CD4-positive, alpha-beta T cell (primary cell): ENCODE results near the gene RASA3. TPM values are rescaled to one million over a fixed set of nuclear protein-coding genes. Genes with fewer than 3 reads are reported as not detected.

Experiments
- ATAC-seq: fragments of 200-7000 bp; cut with Tn5 transposase; one replicate; pipeline ENCODE4 v1.10.0; 2022; ENCODE audit warnings: mild to moderate bottlenecking; ENCODE audit not compliant: poor library complexity
- CTCF ChIA-PET: fragments of 350-600 bp; sonication (Branson Sonifier 250); formaldehyde crosslinking; loops from one replicate; lab custom pipeline; 2021; ENCODE audit warnings: antibody characterized with exemption, inconsistent platforms; lab: Charles Lee
- POLR2A ChIA-PET: fragments of 350-600 bp; sonication (Branson Sonifier 250); formaldehyde crosslinking; loops from one replicate; lab custom pipeline; 2021; ENCODE audit warnings: antibody characterized with exemption, inconsistent platforms; lab: Charles Lee
- DNase-seq, 14 experiments: peaks; one replicate each; pipeline ENCODE4 v3.0.0-alpha.2; 2013 to 2020; ENCODE audit warnings: mixed read lengths in 2 of 14
- H3K27ac ChIP-seq, 2 donors: one replicate each; pipeline versions ENCODE4 v1.5.1 to v1.7.0; 2013; ENCODE audit warnings: low read length in 2 of 2, low read depth in 1 of 2, mild to moderate bottlenecking in 1 of 2
- H3K27me3 ChIP-seq, 2 experiments: 1 replicate in 1 of 2; 2 replicates in 1 of 2; pipeline versions ENCODE4 v1.6.1 to v1.7.0; 2013; ENCODE audit warnings: low read length in 2 of 2, control low read depth in 1 of 2, mild to moderate bottlenecking in 1 of 2, moderate library complexity in 1 of 2; ENCODE audit not compliant: insufficient read depth in 2 of 2, control insufficient read depth in 1 of 2
- H3K36me3 ChIP-seq: one replicate; pipeline ENCODE4 v1.6.1; 2013; ENCODE audit warnings: low read length, control low read depth; ENCODE audit not compliant: insufficient read depth
- H3K4me1 ChIP-seq: one replicate; pipeline ENCODE4 v1.6.1; 2013; ENCODE audit warnings: low read length, control low read depth; ENCODE audit not compliant: insufficient read depth
- H3K4me3 ChIP-seq: one replicate; pipeline ENCODE4 v1.5.1; 2013; ENCODE audit warnings: mild to moderate bottlenecking, low read length, moderate library complexity
- H3K9me3 ChIP-seq, 2 experiments: 1 replicate in 1 of 2; 2 replicates in 1 of 2; pipeline versions ENCODE4 v1.6.1 to v1.7.0; 2013; ENCODE audit warnings: low read length in 2 of 2, mild to moderate bottlenecking in 2 of 2, control low read depth in 1 of 2, moderate library complexity in 1 of 2; ENCODE audit not compliant: control insufficient read depth in 1 of 2, insufficient read depth in 1 of 2
- H3K27ac Mint-ChIP-seq: one replicate; pipeline ENCODE4 v1.8.0; 2020; ENCODE audit warnings: mixed read lengths
- H3K27me3 Mint-ChIP-seq: one replicate; pipeline ENCODE4 v1.8.0; 2021; ENCODE audit warnings: mixed read lengths
- H3K36me3 Mint-ChIP-seq: one replicate; pipeline ENCODE4 v1.8.0; 2021; ENCODE audit warnings: low read depth, mixed read lengths
- H3K4me1 Mint-ChIP-seq: one replicate; pipeline ENCODE4 v1.8.0; 2021; ENCODE audit warnings: low read depth, mixed read lengths
- H3K4me3 Mint-ChIP-seq: one replicate; pipeline ENCODE4 v1.8.0; 2020; ENCODE audit warnings: mild to moderate bottlenecking, mixed read lengths
- H3K9me3 Mint-ChIP-seq: one replicate; pipeline ENCODE4 v1.8.0; 2020; ENCODE audit warnings: mixed read lengths
- CTCF ChIP-seq: fragments of 200-600 bp; IDR thresholded peaks from one replicate; pipeline ENCODE4 v1.8.0; 2022; ENCODE audit warnings: antibody characterized with exemption, mild to moderate bottlenecking
- intact Hi-C, 2 experiments: fragments of 100-400 bp; cut with DNase I in 1 of 2; cut with micrococcal nuclease in 1 of 2; formaldehyde crosslinking; loops; one replicate each; pipeline versions ENCODE4 v1.15.1 to v1.9.0; 2023 to 2025; cut with DNase I, micrococcal nuclease
- total RNA-seq, 174 experiments: library from RNA in 2 of 174; stranded (reverse) in 2 of 174; gene quantifications; one replicate each; pipeline ENCODE4 v1.2.3 and lab custom pipeline; 2021 to 2026

The RASA3 gene
- total RNA-seq, 2 experiments from 2014 or later = 181 to 184 TPM

GRCh38 chr13:114061047-114061446 is 71.4 kb downstream of the RASA3 start:
- POLR2A ChIA-PET = no interaction called here
- intact Hi-C loops = no loop called here
- H3K4me1 Mint-ChIP-seq = peaks cover 69% of the 10 kb centered on the region

GRCh38 chr13:114059946-114060860 is 72.2 kb downstream of the RASA3 start:
- DNase-seq = no peak
- intact Hi-C loops = no loop called here
- no peak overlapping the region for H3K4me3 ChIP-seq
- no peak for ATAC-seq
- ChIA-PET CTCF (no interaction called here), POLR2A (no interaction called here)
- H3K4me3 Mint-ChIP-seq = peak overlapping the region; percentile 66
- no peaks in the 10 kb centered on the region for H3K27me3 ChIP-seq
- H3K27ac ChIP-seq = no peak overlapping the region
- H3K36me3 ChIP-seq = peaks cover 78% of the 10 kb centered on the region
- no peaks in the 10 kb centered on the region for H3K9me3 Mint-ChIP-seq
- peaks cover 84% of the 10 kb centered on the region for H3K36me3 Mint-ChIP-seq
- no peak for TF ChIP-seq CTCF
- H3K27me3 Mint-ChIP-seq = no peaks in the 10 kb centered on the region
- H3K4me1 Mint-ChIP-seq = peaks cover 66% of the 10 kb centered on the region
- H3K27ac Mint-ChIP-seq = peak overlapping the region; percentile 78
- H3K4me1 ChIP-seq = peaks cover 81% of the 10 kb centered on the region
- H3K9me3 ChIP-seq = no peaks in the 10 kb centered on the region

More at GRCh38 chr13:114061047-114061446, 71.4 kb downstream of the RASA3 start:
- Histone ChIP-seq H3K36me3 (peaks cover 71% of the 10 kb centered on the region), H3K9me3 (no peaks in the 10 kb centered on the region), H3K4me1 (peaks cover 81% of the 10 kb centered on the region), H3K4me3 (no peak overlapping the region), H3K27ac (no peak overlapping the region), H3K27me3 (no peaks in the 10 kb centered on the region)
- Mint-ChIP-seq H3K9me3 (no peaks in the 10 kb centered on the region), H3K27ac (no peak overlapping the region), H3K27me3 (no peaks in the 10 kb centered on the region), H3K4me3 (no peak overlapping the region), H3K36me3 (peaks cover 83% of the 10 kb centered on the region)
- CTCF ChIA-PET = no interaction called here
- TF ChIP-seq CTCF = no peak
- ATAC-seq (no peak), DNase-seq (no peak)

GRCh38 chr13:114059428-114059827 is 73.0 kb downstream of the RASA3 start:
- POLR2A ChIA-PET = no interaction called here
- Mint-ChIP-seq H3K4me1 (peaks cover 64% of the 10 kb centered on the region), H3K9me3 (no peaks in the 10 kb centered on the region), H3K27me3 (no peaks in the 10 kb centered on the region), H3K27ac (peak overlapping the region; percentile 78), H3K4me3 (no peak overlapping the region), H3K36me3 (peaks cover 84% of the 10 kb centered on the region)
- no peak for TF ChIP-seq CTCF
- no peak overlapping the region for H3K4me3 ChIP-seq
- peaks cover 85% of the 10 kb centered on the region for H3K36me3 ChIP-seq
- H3K27me3 ChIP-seq = no peaks in the 10 kb centered on the region
- DNase-seq (no peak), ATAC-seq (no peak)
- CTCF ChIA-PET = no interaction called here
- intact Hi-C loops = no loop called here
- H3K9me3 ChIP-seq = no peaks in the 10 kb centered on the region
- H3K27ac ChIP-seq = no peak overlapping the region
- H3K4me1 ChIP-seq = peaks cover 79% of the 10 kb centered on the region
